Muscle layer of colon (tissue), 2 donors: ENCODE measurements around the gene C1orf74.

Experiments used
- H3K27ac ChIP-seq: one replicate; pipeline ENCODE4 v1.7.0; 2013; ENCODE audit warnings: low read depth, mild to moderate bottlenecking, low read length, moderate library complexity
- H3K27me3 ChIP-seq, 2 donors: one replicate each; pipeline ENCODE4 v1.7.0; 2013; ENCODE audit warnings: low read length in 2 of 2, mild to moderate bottlenecking in 2 of 2; ENCODE audit not compliant: insufficient read depth in 2 of 2, control insufficient read depth in 1 of 2
- H3K36me3 ChIP-seq: one replicate; pipeline ENCODE4 v1.7.0; 2013; ENCODE audit warnings: mild to moderate bottlenecking, low read length; ENCODE audit not compliant: insufficient read depth
- H3K4me1 ChIP-seq: one replicate; pipeline ENCODE4 v1.7.0; 2013; ENCODE audit warnings: mild to moderate bottlenecking, low read length; ENCODE audit not compliant: insufficient read depth
- H3K4me3 ChIP-seq, 2 donors: one replicate each; pipeline ENCODE4 v1.7.0; 2013; ENCODE audit warnings: low read length in 2 of 2, low read depth in 1 of 2, mild to moderate bottlenecking in 1 of 2, moderate library complexity in 1 of 2
- H3K9ac ChIP-seq: one replicate; pipeline ENCODE4 v1.7.0; 2013; ENCODE audit warnings: low read length
- H3K9me3 ChIP-seq: one replicate; pipeline ENCODE4 v1.7.0; 2013; ENCODE audit warnings: mild to moderate bottlenecking, low read length
- donor health status: abdominal sarcoma.
- donor health status: Adenocarcinoma of cecum.

C1orf74 gene

GRCh38 chr1:209784265-209785169 lies at the start of gene C1orf74:
Gene C1orf74, minus strand, starts transcription at chr1:209784559. Its CDS starts 925 bp downstream, at chr1:209783634.
- H3K4me1 ChIP-seq: peaks cover 40% of the 10 kb centered on the region
- peak within 1 kb of the TSS; percentile 83 for H3K27ac ChIP-seq
- H3K4me3 ChIP-seq: peak within 1 kb of the TSS; percentile 52 to 81
- no peaks in the 10 kb centered on the region for H3K36me3 ChIP-seq
- H3K9ac ChIP-seq: peak within 1 kb of the TSS; percentile 88
- H3K27me3 ChIP-seq: no peaks in the 10 kb centered on the region
- H3K9me3 ChIP-seq: no peaks in the 10 kb centered on the region

GRCh38 chr1:209831615-209832014 lies 47.3 kb upstream of the C1orf74 start:
- Histone ChIP-seq H3K27me3 (no peaks in the 10 kb centered on the region), H3K9ac (no peak overlapping the region), H3K4me1 (peaks cover 9% of the 10 kb centered on the region), H3K27ac (no peak overlapping the region), H3K9me3 (no peaks in the 10 kb centered on the region), H3K36me3 (peaks cover 45% of the 10 kb centered on the region), H3K4me3 (no peak overlapping the region)

- Histone ChIP-seq H3K9me3 (no peaks in the 10 kb centered on the region), H3K27me3 (no peaks in the 10 kb centered on the region), H3K4me1 (peaks cover 9% of the 10 kb centered on the region), H3K36me3 (peaks cover 41% of the 10 kb centered on the region), H3K9ac (no peak overlapping the region), H3K4me3 (no peak overlapping the region), H3K27ac (no peak overlapping the region)
These were observed 46.4 kb upstream of the C1orf74 start for GRCh38 chr1:209830722-209831121.

- H3K4me1 ChIP-seq: peaks cover 9% of the 10 kb centered on the region
- H3K27ac ChIP-seq: no peak overlapping the region
- no peak overlapping the region for H3K4me3 ChIP-seq
- no peaks in the 10 kb centered on the region for H3K27me3 ChIP-seq
- H3K9me3 ChIP-seq: no peaks in the 10 kb centered on the region
- H3K36me3 ChIP-seq: peaks cover 32% of the 10 kb centered on the region
- H3K9ac ChIP-seq: no peak overlapping the region
These were observed 45.4 kb upstream of the C1orf74 start for GRCh38 chr1:209829716-209830115.

- no peaks in the 10 kb centered on the region for H3K27me3 ChIP-seq
- H3K9ac ChIP-seq: no peak within 1 kb of the TSS
- peak within 1 kb of the TSS; percentile 79 to 89 for H3K4me3 ChIP-seq
- peak within 1 kb of the TSS; percentile 89 for H3K27ac ChIP-seq
- H3K9me3 ChIP-seq: no peaks in the 10 kb centered on the region
- peaks cover 9% of the 10 kb centered on the region for H3K4me1 ChIP-seq
- peaks cover 11% of the 10 kb centered on the region for H3K36me3 ChIP-seq
These were observed 43.3 kb upstream of the C1orf74 start, which contains the start of gene UTP25 for GRCh38 chr1:209827384-209828262. Gene UTP25, plus strand, starts transcription at chr1:209827972. Its CDS starts 92 bp downstream, at chr1:209828064.

- H3K4me1 ChIP-seq: peaks cover 9% of the 10 kb centered on the region
- no peaks in the 10 kb centered on the region for H3K9me3 ChIP-seq
- no peak overlapping the region for H3K27ac ChIP-seq
- H3K4me3 ChIP-seq: no peak overlapping the region
- H3K9ac ChIP-seq: no peak overlapping the region
- H3K36me3 ChIP-seq: peaks cover 2% of the 10 kb centered on the region
- no peaks in the 10 kb centered on the region for H3K27me3 ChIP-seq
These were observed 41.5 kb upstream of the C1orf74 start for GRCh38 chr1:209825591-209826434.

GRCh38 chr1:209823143-209824041 lies 39.0 kb upstream of the C1orf74 start:
- Histone ChIP-seq H3K27me3 (no peaks in the 10 kb centered on the region), H3K36me3 (no peaks in the 10 kb centered on the region), H3K9ac (no peak overlapping the region), H3K27ac (no peak overlapping the region), H3K4me3 (no peak overlapping the region), H3K4me1 (no peaks in the 10 kb centered on the region), H3K9me3 (no peaks in the 10 kb centered on the region)

- no peaks in the 10 kb centered on the region for H3K4me1 ChIP-seq
- H3K27ac ChIP-seq: no peak overlapping the region
- H3K9me3 ChIP-seq: no peaks in the 10 kb centered on the region
- no peaks in the 10 kb centered on the region for H3K27me3 ChIP-seq
- H3K9ac ChIP-seq: no peak overlapping the region
- H3K36me3 ChIP-seq: no peaks in the 10 kb centered on the region
- no peak overlapping the region for H3K4me3 ChIP-seq
These were observed 38.3 kb upstream of the C1orf74 start for GRCh38 chr1:209822706-209823105.

- H3K4me1 ChIP-seq: no peaks in the 10 kb centered on the region
- no peak overlapping the region for H3K27ac ChIP-seq
- no peak overlapping the region for H3K4me3 ChIP-seq
- no peaks in the 10 kb centered on the region for H3K27me3 ChIP-seq
- no peaks in the 10 kb centered on the region for H3K36me3 ChIP-seq
- no peak overlapping the region for H3K9ac ChIP-seq
- no peaks in the 10 kb centered on the region for H3K9me3 ChIP-seq
These were observed 36.6 kb upstream of the C1orf74 start for GRCh38 chr1:209820986-209821385.

GRCh38 chr1:209819058-209819457 lies 34.7 kb upstream of the C1orf74 start:
- Histone ChIP-seq H3K27ac (no peak overlapping the region), H3K27me3 (no peaks in the 10 kb centered on the region), H3K9ac (no peak overlapping the region), H3K4me3 (no peak overlapping the region), H3K9me3 (no peaks in the 10 kb centered on the region), H3K36me3 (no peaks in the 10 kb centered on the region), H3K4me1 (no peaks in the 10 kb centered on the region)
